ENCODE results near the gene ZNF529. TPM values are rescaled to one million over a fixed set of nuclear protein-coding genes. Genes with fewer than 3 reads are reported as not detected.

Gene ZNF529
- total RNA-seq, 6 donors from 2014 or later: 6.0 to 18.9 (median 10.0) TPM

DNA sequence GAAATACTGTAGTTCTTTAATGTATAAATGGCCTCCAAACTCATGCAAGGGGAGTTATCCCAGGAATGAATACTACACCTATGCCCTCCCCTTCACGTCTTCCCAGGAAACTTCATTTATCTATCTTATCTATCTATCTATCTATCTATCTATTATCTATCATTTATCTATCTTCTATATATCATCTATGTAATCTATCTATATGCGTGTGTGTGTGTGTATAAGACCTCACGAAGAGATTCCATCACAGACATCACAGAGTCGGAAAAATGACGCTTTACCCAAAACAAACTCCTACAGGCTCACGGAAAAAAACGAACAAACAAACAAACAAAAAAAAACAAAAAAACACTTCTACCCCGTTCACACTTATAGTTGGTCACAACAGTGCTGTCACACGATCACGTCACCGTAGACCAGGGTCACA, 486 bp downstream of the ZNF529 start:
- Histone ChIP-seq H3K4me1 (peaks cover 10 to 22% (median 12%) of the 10 kb centered on the region in 4 donors), H3K27ac (peak overlapping the region; percentile 87 to 92 (median 91)), H3K9me3 (peaks cover 0 to 38% (median 30%) of the 10 kb centered on the region in 4 donors), H3K36me3 (peaks cover 4 to 41% (median 22%) of the 10 kb centered on the region in 4 donors), H3K4me3 (peak overlapping the region; percentile 70 to 95 (median 77)), H3K27me3 (no peaks in the 10 kb centered on the region)
- DNase-seq (no peak), ATAC-seq (ENCODE audit: low FRiP score in 2 of 2) (no peak)
- 1 to 2% methylated on average over 11 of the region's 11 CpGs for WGBS, 2 donors
- no peak for TF ChIP-seq POLR2A (IDR thresholded peaks at IDR 0.05)
- no peak for TF ChIP-seq EP300 (IDR thresholded peaks at IDR 0.05)
- TF ChIP-seq, protein P1, sequence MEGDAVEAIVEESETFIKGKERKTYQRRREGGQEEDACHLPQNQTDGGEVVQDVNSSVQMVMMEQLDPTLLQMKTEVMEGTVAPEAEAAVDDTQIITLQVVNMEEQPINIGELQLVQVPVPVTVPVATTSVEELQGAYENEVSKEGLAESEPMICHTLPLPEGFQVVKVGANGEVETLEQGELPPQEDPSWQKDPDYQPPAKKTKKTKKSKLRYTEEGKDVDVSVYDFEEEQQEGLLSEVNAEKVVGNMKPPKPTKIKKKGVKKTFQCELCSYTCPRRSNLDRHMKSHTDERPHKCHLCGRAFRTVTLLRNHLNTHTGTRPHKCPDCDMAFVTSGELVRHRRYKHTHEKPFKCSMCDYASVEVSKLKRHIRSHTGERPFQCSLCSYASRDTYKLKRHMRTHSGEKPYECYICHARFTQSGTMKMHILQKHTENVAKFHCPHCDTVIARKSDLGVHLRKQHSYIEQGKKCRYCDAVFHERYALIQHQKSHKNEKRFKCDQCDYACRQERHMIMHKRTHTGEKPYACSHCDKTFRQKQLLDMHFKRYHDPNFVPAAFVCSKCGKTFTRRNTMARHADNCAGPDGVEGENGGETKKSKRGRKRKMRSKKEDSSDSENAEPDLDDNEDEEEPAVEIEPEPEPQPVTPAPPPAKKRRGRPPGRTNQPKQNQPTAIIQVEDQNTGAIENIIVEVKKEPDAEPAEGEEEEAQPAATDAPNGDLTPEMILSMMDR (IDR thresholded peaks at IDR 0.05): no peak
- TF ChIP-seq POLR2AphosphoS5 (IDR thresholded peaks at IDR 0.05): no peak

DNA sequence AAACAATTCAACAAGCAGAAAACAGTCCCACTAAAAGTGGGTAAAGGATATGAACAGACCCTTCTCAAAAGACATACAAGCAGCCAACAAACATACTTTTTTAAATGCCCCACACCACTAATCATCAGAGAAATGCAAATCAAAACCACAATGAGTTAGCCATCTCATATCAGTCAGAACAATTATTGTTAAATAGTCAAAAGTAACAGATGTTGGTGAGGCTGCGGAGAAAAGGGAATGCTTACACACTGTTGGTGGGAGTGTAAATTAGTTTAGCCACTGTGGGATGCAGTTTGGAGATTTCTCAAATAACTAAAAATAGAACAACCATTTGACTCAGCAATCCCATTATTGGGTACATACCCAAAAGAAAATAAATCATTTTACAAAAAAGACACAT, 8.7 kb downstream of the ZNF529 start:
- 96% methylated on average over 1 of the region's 1 CpG for WGBS, 2 donors
- no peak overlapping the region for H3K27ac ChIP-seq
- no peak overlapping the region for H3K4me3 ChIP-seq
- ATAC-seq (ENCODE audit: low FRiP score in 2 of 2) (no peak), DNase-seq (no peak)
- no peak for TF ChIP-seq POLR2AphosphoS5 (IDR thresholded peaks at IDR 0.05)
- TF ChIP-seq POLR2A (IDR thresholded peaks at IDR 0.05): no peak
- TF ChIP-seq EP300 (IDR thresholded peaks at IDR 0.05): no peak
- TF ChIP-seq, protein P1 (IDR thresholded peaks at IDR 0.05): no peak
- no peaks in the 10 kb centered on the region for H3K27me3 ChIP-seq
- H3K36me3 ChIP-seq: peaks cover 0 to 68% (median 26%) of the 10 kb centered on the region in 4 donors
- H3K4me1 ChIP-seq: no peaks in the 10 kb centered on the region
- peaks cover 66 to 99% (median 91%) of the 10 kb centered on the region in 4 donors for H3K9me3 ChIP-seq

DNA sequence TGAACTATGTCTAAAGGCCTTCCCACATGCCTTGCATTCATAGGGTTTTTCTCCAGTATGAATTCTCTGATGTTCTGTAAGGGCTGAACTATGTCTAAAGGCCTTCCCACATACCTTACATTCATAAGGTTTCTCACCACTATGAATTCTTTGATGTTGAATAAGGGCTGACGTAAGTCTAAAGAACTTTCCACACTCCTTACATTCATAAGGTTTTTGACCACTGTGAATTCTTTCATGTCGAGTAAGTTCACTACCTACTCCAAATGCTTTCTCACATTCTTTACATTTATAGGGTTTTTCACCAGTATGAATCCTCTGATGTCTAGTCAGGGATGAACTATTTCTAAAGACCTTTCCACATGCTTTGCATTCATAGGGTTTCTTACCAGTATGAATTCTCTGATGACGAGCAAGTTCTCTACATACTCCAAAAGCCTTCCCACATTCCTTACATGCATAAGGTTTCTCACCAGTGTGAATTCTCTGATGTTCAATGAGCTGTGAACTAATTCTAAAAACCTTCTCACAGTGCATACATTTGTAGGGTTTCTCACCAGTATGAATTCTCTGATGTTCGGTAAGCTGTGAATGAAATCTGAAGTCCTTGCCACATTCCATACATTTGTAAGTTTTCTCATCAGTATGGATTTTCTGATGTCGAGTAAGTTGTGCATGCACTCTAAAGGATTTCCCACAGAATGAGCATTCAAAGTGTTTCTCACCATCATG, 25.9 kb downstream of the ZNF529 start:
- H3K9me3 ChIP-seq: peaks cover 98 to 100% (median 100%) of the 10 kb centered on the region in 4 donors
- H3K4me1 ChIP-seq: no peaks in the 10 kb centered on the region
- H3K4me3 ChIP-seq: no peak overlapping the region
- H3K36me3 ChIP-seq: peaks cover 28 to 93% (median 62%) of the 10 kb centered on the region in 4 donors
- no peaks in the 10 kb centered on the region for H3K27me3 ChIP-seq
- ATAC-seq (ENCODE audit: low FRiP score in 2 of 2) (no peak), DNase-seq (no peak)
- no peak for TF ChIP-seq EP300 (IDR thresholded peaks at IDR 0.05)
- TF ChIP-seq, protein P1 (IDR thresholded peaks at IDR 0.05): no peak
- no peak for TF ChIP-seq POLR2AphosphoS5 (IDR thresholded peaks at IDR 0.05)
- TF ChIP-seq POLR2A (IDR thresholded peaks at IDR 0.05): no peak
- no peak overlapping the region for H3K27ac ChIP-seq
- 93 to 98% methylated on average over 5 of the region's 5 CpGs for WGBS, 2 donors

DNA sequence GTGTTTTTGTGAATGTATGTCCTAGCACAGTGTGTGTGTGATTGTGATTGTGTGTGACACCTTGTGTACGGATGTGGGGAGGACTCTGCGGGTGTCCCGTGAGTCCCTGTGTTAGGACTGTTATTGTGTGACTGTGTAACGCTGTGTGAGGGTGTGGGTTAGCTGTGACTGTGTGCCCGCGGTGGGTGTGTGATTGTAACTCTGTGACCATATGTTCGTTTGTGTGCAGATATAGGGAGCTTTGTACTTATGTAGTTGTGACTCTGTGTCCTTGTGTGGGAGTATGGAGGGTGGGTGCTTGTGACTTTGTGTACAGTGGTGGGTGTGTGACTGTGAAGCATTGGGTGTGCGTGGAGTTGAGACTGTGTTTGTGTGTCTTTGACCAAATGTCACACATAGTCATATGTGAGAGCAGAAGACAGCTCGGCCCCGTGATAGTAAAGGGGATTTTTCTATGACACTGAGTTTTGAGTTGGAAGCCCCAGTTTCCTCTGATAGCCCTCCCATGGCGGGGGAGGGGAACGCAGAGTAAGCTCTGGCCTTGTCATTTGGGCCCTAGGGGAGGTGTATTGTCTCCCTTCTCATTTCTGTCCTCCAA, 44.1 kb downstream of the ZNF529 start:
- Histone ChIP-seq H3K4me3 (peak overlapping the region; percentile 57 to 63 (median 62)), H3K4me1 (peaks cover 13 to 26% (median 16%) of the 10 kb centered on the region in 4 donors), H3K9me3 (peaks cover 20 to 49% (median 45%) of the 10 kb centered on the region in 4 donors), H3K36me3 (peaks cover 2 to 15% (median 10%) of the 10 kb centered on the region in 4 donors), H3K27me3 (no peaks in the 10 kb centered on the region), H3K27ac (peak overlapping the region; percentile 76 to 95 (median 92))
- TF ChIP-seq EP300 (IDR thresholded peaks at IDR 0.05) (no peak), POLR2A (IDR thresholded peaks at IDR 0.05) (no peak)
- WGBS, 2 donors: 14 to 21% methylated on average over 11 to 12 of the region's 12 CpGs
- ATAC-seq (ENCODE audit: low FRiP score in 2 of 2) (peak; percentile 17 to 47), DNase-seq (no peak)

DNA sequence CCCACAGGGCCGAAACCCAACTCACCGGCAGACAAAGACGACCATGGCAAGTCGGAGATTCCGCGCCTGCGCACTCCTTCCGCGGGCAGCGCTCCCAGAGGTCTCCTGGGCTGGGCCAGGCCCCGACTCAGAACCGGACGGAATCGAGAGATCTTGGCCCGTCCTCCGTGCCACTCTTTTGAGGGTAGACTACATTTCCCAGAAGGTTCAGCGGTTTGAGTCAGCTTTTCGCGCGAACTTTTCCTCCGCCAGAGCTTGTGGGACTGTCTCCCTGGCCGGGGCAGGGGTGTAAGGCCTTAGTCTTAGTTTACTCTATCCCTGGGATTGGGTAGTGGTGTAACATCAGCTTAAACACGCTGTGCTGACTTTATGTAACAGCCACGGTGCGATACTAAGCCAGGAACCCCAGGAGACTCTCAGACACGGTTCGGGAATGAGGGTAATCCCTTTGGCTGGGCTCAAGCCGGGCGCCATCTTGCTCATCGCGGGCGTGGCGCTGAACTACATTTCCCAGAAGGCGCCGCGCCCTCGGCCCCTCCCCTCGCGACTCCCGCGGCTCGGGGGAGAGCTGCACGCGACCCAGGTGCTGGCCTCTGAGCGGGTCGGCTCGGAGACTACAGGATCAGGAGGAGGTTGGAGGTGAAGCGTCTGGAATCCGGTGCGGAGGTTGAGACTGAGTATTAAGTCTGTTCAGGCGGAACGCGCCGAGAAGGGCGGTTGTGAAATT, 44.7 kb downstream of the ZNF529 start, which contains the start of gene ZNF260:
ZNF260 (minus strand) TSS at position 78 of the 727 bp plus-strand sequence. CDS start 13,033 bp downstream, outside the sequence.
- 0 to 1% methylated on average over 6 to 45 of the region's 55 CpGs for WGBS, 2 donors
- H3K9me3 ChIP-seq: peaks cover 19 to 50% (median 46%) of the 10 kb centered on the region in 4 donors
- H3K36me3 ChIP-seq: peaks cover 2 to 20% (median 16%) of the 10 kb centered on the region in 4 donors
- H3K27ac ChIP-seq: peak within 1 kb of the TSS; percentile 76 to 95 (median 92)
- ATAC-seq (ENCODE audit: low FRiP score in 2 of 2): peak; percentile 99
- TF ChIP-seq EP300 (IDR thresholded peaks at IDR 0.05): no peak
- TF ChIP-seq, protein P1 (IDR thresholded peaks at IDR 0.05): peak in 1 of 6 experiments; percentile 4
- peak; percentile 70 to 71 for TF ChIP-seq POLR2AphosphoS5 (IDR thresholded peaks at IDR 0.05)
- TF ChIP-seq POLR2A (IDR thresholded peaks at IDR 0.05): peak in 2 of 4 donors; percentile 55 to 71
- H3K4me1 ChIP-seq: peaks cover 13 to 26% (median 16%) of the 10 kb centered on the region in 4 donors
- H3K27me3 ChIP-seq: no peaks in the 10 kb centered on the region
- peak; percentile 98 to 99 for DNase-seq
- H3K4me3 ChIP-seq: peak within 1 kb of the TSS; percentile 57 to 63 (median 62)
